Astrocyte (in vitro differentiated cells and primary cell): ENCODE results near the gene CDC25C. TPM values are rescaled to one million over a fixed set of nuclear protein-coding genes. Genes with fewer than 3 reads are reported as not detected.

Experiments used
- DNase-seq: peaks from one replicate; pipeline ENCODE4 v3.0.0-alpha.2; 2010; ENCODE audit warnings: low read depth
- FAIRE-seq: peaks from 2 replicates; lab custom pipeline; 2011; peaks lifted over from hg19 to GRCh38; lab: Jason Lieb, UNC
- H2AFZ ChIP-seq: 2 replicates; pipeline ENCODE4 v1.6.0; 2012; ENCODE audit warnings: low read depth, low read length, inconsistent platforms
- H3K27ac ChIP-seq: 2 replicates; pipeline ENCODE4 v1.5.1; 2011; ENCODE audit warnings: low read depth, low read length, inconsistent platforms
- H3K27me3 ChIP-seq: 2 replicates; pipeline ENCODE4 v1.6.0; 2011; ENCODE audit warnings: low read length, inconsistent platforms; ENCODE audit not compliant: insufficient read depth
- H3K36me3 ChIP-seq: 2 replicates; pipeline ENCODE4 v1.5.1; 2011; ENCODE audit warnings: low read length, inconsistent platforms; ENCODE audit not compliant: insufficient read depth
- H3K4me1 ChIP-seq: 2 replicates; pipeline ENCODE4 v1.5.1; 2011; ENCODE audit warnings: low read length, inconsistent platforms; ENCODE audit not compliant: insufficient read depth
- H3K4me2 ChIP-seq: 2 replicates; pipeline ENCODE4 v1.6.0; 2012; ENCODE audit warnings: low read length, inconsistent platforms
- H3K4me3 ChIP-seq: 2 replicates; pipeline ENCODE4 v1.5.1; 2011; ENCODE audit warnings: low read depth, mild to moderate bottlenecking, low read length, inconsistent platforms; ENCODE audit not compliant: insufficient read depth
- H3K79me2 ChIP-seq: 2 replicates; pipeline ENCODE4 v1.6.0; 2012; ENCODE audit warnings: mild to moderate bottlenecking, low read length, inconsistent platforms; ENCODE audit not compliant: insufficient read depth
- H3K9ac ChIP-seq: 2 replicates; pipeline ENCODE4 v1.6.0; 2012; ENCODE audit warnings: mild to moderate bottlenecking, low read length, inconsistent platforms
- H3K9me3 ChIP-seq: 2 replicates; pipeline ENCODE4 v1.5.1; 2012; ENCODE audit warnings: low read depth, mild to moderate bottlenecking, low read length, inconsistent platforms; ENCODE audit not compliant: insufficient read depth
- H4K20me1 ChIP-seq: 2 replicates; pipeline ENCODE4 v1.6.0; 2012; ENCODE audit warnings: low read length, inconsistent platforms; ENCODE audit not compliant: insufficient read depth
- H3K27ac Mint-ChIP-seq: one replicate; pipeline ENCODE4 v1.8.0; 2021; ENCODE audit warnings: mild to moderate bottlenecking, mixed read lengths; ENCODE audit not compliant: unreplicated experiment
- H3K27me3 Mint-ChIP-seq: one replicate; pipeline ENCODE4 v1.8.0; 2021; ENCODE audit warnings: low read depth, mixed read lengths; ENCODE audit not compliant: unreplicated experiment
- H3K36me3 Mint-ChIP-seq: one replicate; pipeline ENCODE4 v1.8.0; 2021; ENCODE audit warnings: low read depth, mixed read lengths; ENCODE audit not compliant: unreplicated experiment
- H3K4me1 Mint-ChIP-seq: one replicate; pipeline ENCODE4 v1.8.0; 2021; ENCODE audit warnings: low read depth, mixed read lengths; ENCODE audit not compliant: unreplicated experiment
- H3K4me3 Mint-ChIP-seq: one replicate; pipeline ENCODE4 v1.8.0; 2021; ENCODE audit warnings: mild to moderate bottlenecking, moderate library complexity, mixed read lengths; ENCODE audit not compliant: unreplicated experiment
- H3K9me3 Mint-ChIP-seq: one replicate; pipeline ENCODE4 v1.8.0; 2021; ENCODE audit warnings: mild to moderate bottlenecking, mixed read lengths; ENCODE audit not compliant: unreplicated experiment
- CTCF ChIP-seq: IDR thresholded peaks from 2 replicates; pipeline ENCODE4 v1.5.1; 2011; ENCODE audit warnings: low read depth, mild to moderate bottlenecking, inconsistent platforms, low read length, moderate library complexity; ENCODE audit not compliant: insufficient read depth
- EZH2 ChIP-seq: IDR thresholded peaks from 2 replicates; pipeline ENCODE4 v1.6.1; 2012; ENCODE audit warnings: mild to moderate bottlenecking, low read length, inconsistent platforms; ENCODE audit not compliant: insufficient read depth
- total RNA-seq: library from RNA; stranded (reverse); gene quantifications from 2 replicates; pipeline ENCODE4 v1.2.1, GENCODE V29; 2021

CDC25C gene
- total RNA-seq, 1 donor from 2014 or later = 1.6 TPM

- H3K79me2 ChIP-seq = peaks cover 45% of the 10 kb centered on the region
- H2AFZ ChIP-seq = no peak overlapping the region
- H3K27ac ChIP-seq = no peak overlapping the region
- no peak overlapping the region for H3K9ac ChIP-seq
- H3K4me3 ChIP-seq = no peak overlapping the region
- H3K9me3 Mint-ChIP-seq = no peaks in the 10 kb centered on the region
- H3K27me3 Mint-ChIP-seq = no peaks in the 10 kb centered on the region
- H3K4me2 ChIP-seq = no peak overlapping the region
- TF ChIP-seq CTCF (no peak), EZH2 (no peak)
- no peaks in the 10 kb centered on the region for H3K4me1 ChIP-seq
- peaks cover 36% of the 10 kb centered on the region for H3K36me3 Mint-ChIP-seq
- H3K9me3 ChIP-seq = no peaks in the 10 kb centered on the region
- no peak overlapping the region for H3K4me3 Mint-ChIP-seq
- peaks cover 31% of the 10 kb centered on the region for H3K36me3 ChIP-seq
- no peak overlapping the region for H3K27ac Mint-ChIP-seq
- no peak for DNase-seq
- no peak for FAIRE-seq
- H3K27me3 ChIP-seq = no peaks in the 10 kb centered on the region
- peaks cover 64% of the 10 kb centered on the region for H4K20me1 ChIP-seq
- H3K4me1 Mint-ChIP-seq = peaks cover 21% of the 10 kb centered on the region
Measured at GRCh38 chr5:138344887-138345622, 13.5 kb upstream of the CDC25C start.

- peak overlapping the region; percentile 97 for H3K4me2 ChIP-seq
Measured at GRCh38 chr5:138340008-138340407, 8.4 kb upstream of the CDC25C start.

More at GRCh38 chr5:138340008-138340407, 8.4 kb upstream of the CDC25C start:
- no peak overlapping the region for H3K4me3 ChIP-seq
- H3K27ac ChIP-seq = no peak overlapping the region
- H4K20me1 ChIP-seq = peaks cover 49% of the 10 kb centered on the region
- H3K9ac ChIP-seq = peak overlapping the region; percentile 97
- DNase-seq = no peak
- no peaks in the 10 kb centered on the region for H3K9me3 Mint-ChIP-seq
- H3K36me3 Mint-ChIP-seq = peaks cover 13% of the 10 kb centered on the region
- H3K79me2 ChIP-seq = peaks cover 54% of the 10 kb centered on the region
- no peaks in the 10 kb centered on the region for H3K27me3 Mint-ChIP-seq
- H3K4me1 Mint-ChIP-seq = peaks cover 30% of the 10 kb centered on the region
- peaks cover 12% of the 10 kb centered on the region for H3K4me1 ChIP-seq
- H3K36me3 ChIP-seq = peaks cover 15% of the 10 kb centered on the region
- H3K4me3 Mint-ChIP-seq = peak overlapping the region; percentile 97
- H3K9me3 ChIP-seq = no peaks in the 10 kb centered on the region
- H2AFZ ChIP-seq = no peak overlapping the region
- FAIRE-seq = no peak
- no peaks in the 10 kb centered on the region for H3K27me3 ChIP-seq
- TF ChIP-seq CTCF (no peak), EZH2 (no peak)
- H3K27ac Mint-ChIP-seq = no peak overlapping the region
